H9 (cell line): Measurements from ENCODE around the gene ARHGEF5. TPM values are rescaled to one million over a fixed set of nuclear protein-coding genes. Genes with fewer than 3 reads are reported as not detected.

Experiments used
- DNase-seq: peaks from one replicate; pipeline ENCODE4 v3.0.0-alpha.2; 2017
- H2AFZ ChIP-seq: one replicate; pipeline ENCODE4 v1.6.1; 2013; ENCODE audit warnings: mild to moderate bottlenecking, low read length, control low read depth, moderate library complexity
- H2AK5ac ChIP-seq: 2 replicates; pipeline ENCODE4 v1.6.1; 2013; ENCODE audit warnings: low read length, control low read depth, mixed read lengths; ENCODE audit not compliant: insufficient read length
- H2BK120ac ChIP-seq: one replicate; pipeline ENCODE4 v1.6.1; 2013; ENCODE audit warnings: low read depth, mild to moderate bottlenecking, low read length, control low read depth, inconsistent platforms; ENCODE audit not compliant: poor library complexity, severe bottlenecking
- H2BK12ac ChIP-seq: 2 replicates; pipeline ENCODE4 v1.6.1; 2013; ENCODE audit warnings: low read length, control low read depth, mixed read lengths, low read depth; ENCODE audit not compliant: insufficient read length
- H2BK15ac ChIP-seq: 2 replicates; pipeline ENCODE4 v1.6.1; 2013; ENCODE audit warnings: low read depth, low read length, control low read depth
- H2BK20ac ChIP-seq: one replicate; pipeline ENCODE4 v1.6.1; 2013; ENCODE audit warnings: low read depth, mild to moderate bottlenecking, low read length, control low read depth, inconsistent platforms; ENCODE audit not compliant: poor library complexity, severe bottlenecking
- H2BK5ac ChIP-seq: 2 replicates; pipeline ENCODE4 v1.6.1; 2013; ENCODE audit warnings: low read length, control low read depth, mixed read lengths; ENCODE audit not compliant: insufficient read length
- H3K14ac ChIP-seq: 2 replicates; pipeline ENCODE4 v1.6.1; 2013; ENCODE audit warnings: low read length, control low read depth; ENCODE audit not compliant: insufficient read depth
- H3K18ac ChIP-seq: 2 replicates; pipeline ENCODE4 v1.6.1; 2013; ENCODE audit warnings: low read depth, mild to moderate bottlenecking, mixed read lengths, low read length, control low read depth; ENCODE audit not compliant: insufficient read length
- H3K23ac ChIP-seq: 2 replicates; pipeline ENCODE4 v1.6.1; 2013; ENCODE audit warnings: low read length, control low read depth, mixed read lengths, low read depth; ENCODE audit not compliant: insufficient read length
- H3K23me2 ChIP-seq: 2 replicates; pipeline ENCODE4 v1.6.1; 2013; ENCODE audit warnings: low read depth, mild to moderate bottlenecking, mixed read lengths, low read length, control low read depth; ENCODE audit not compliant: insufficient read length, poor library complexity, severe bottlenecking
- H3K27ac ChIP-seq: 2 replicates; pipeline ENCODE4 v1.5.1; 2013; ENCODE audit warnings: low read length, control low read depth, mixed read lengths, low read depth; ENCODE audit not compliant: insufficient read length
- H3K27me3 ChIP-seq: 2 replicates; pipeline ENCODE4 v1.6.1; 2013; ENCODE audit warnings: low read length, control low read depth, inconsistent platforms; ENCODE audit not compliant: insufficient read depth
- H3K4ac ChIP-seq: 2 replicates; pipeline ENCODE4 v1.6.1; 2013; ENCODE audit warnings: low read depth, mild to moderate bottlenecking, control low read depth, inconsistent platforms, low read length, moderate library complexity
- H3K4me1 ChIP-seq: 2 replicates; pipeline ENCODE4 v1.6.1; 2013; ENCODE audit warnings: low read length, control low read depth, inconsistent platforms; ENCODE audit not compliant: insufficient read depth
- H3K4me2 ChIP-seq: 2 replicates; pipeline ENCODE4 v1.6.1; 2013; ENCODE audit warnings: low read length, control low read depth, mixed read lengths; ENCODE audit not compliant: insufficient read length, insufficient read depth
- H3K56ac ChIP-seq: 2 replicates; pipeline ENCODE4 v1.6.1; 2013; ENCODE audit warnings: low read depth, mild to moderate bottlenecking, mixed read lengths, low read length, control low read depth; ENCODE audit not compliant: insufficient read length
- H3K79me1 ChIP-seq: 2 replicates; pipeline ENCODE4 v1.6.1; 2013; ENCODE audit warnings: low read depth, mild to moderate bottlenecking, moderate library complexity, low read length, control low read depth, inconsistent platforms; ENCODE audit not compliant: insufficient read depth, poor library complexity, severe bottlenecking
- H3K79me2 ChIP-seq: 2 replicates; pipeline ENCODE4 v1.6.1; 2013; ENCODE audit warnings: low read length, control low read depth, inconsistent platforms; ENCODE audit not compliant: insufficient read depth
- H3K9ac ChIP-seq: 2 replicates; pipeline ENCODE4 v1.6.1; 2013; ENCODE audit warnings: low read length, control low read depth, mixed read lengths; ENCODE audit not compliant: insufficient read length; ENCODE audit errors: extremely low read depth
- H3K9me3 ChIP-seq: one replicate; pipeline ENCODE4 v1.6.1; 2013; ENCODE audit warnings: low read depth, low read length, inconsistent platforms; ENCODE audit not compliant: control insufficient read depth
- H3T11ph ChIP-seq: one replicate; pipeline ENCODE4 v1.6.1; 2013; ENCODE audit warnings: mild to moderate bottlenecking, low read length, control low read depth, inconsistent platforms
- H4K20me1 ChIP-seq: one replicate; pipeline ENCODE4 v1.6.1; 2013; ENCODE audit not compliant: control insufficient read depth, insufficient read length, insufficient read depth
- H4K5ac ChIP-seq: 2 replicates; pipeline ENCODE4 v1.6.1; 2013; ENCODE audit warnings: low read depth, mild to moderate bottlenecking, mixed read lengths, low read length, control low read depth; ENCODE audit not compliant: insufficient read length
- H4K8ac ChIP-seq: replicated peaks from 2 replicates; pipeline ENCODE4 v1.6.1; 2013; ENCODE audit warnings: low read length, control low read depth, mixed read lengths, low read depth; ENCODE audit not compliant: insufficient read length
- H4K91ac ChIP-seq: 2 replicates; pipeline ENCODE4 v1.6.1; 2013; ENCODE audit warnings: low read depth, mild to moderate bottlenecking, moderate library complexity, mixed read lengths, low read length, control low read depth; ENCODE audit not compliant: insufficient read length
- H3K27ac Mint-ChIP-seq, 3 experiments: 2 replicates in 2 of 3; 3 replicates in 1 of 3; pipeline ENCODE4 v1.8.0; 2020 to 2021; ENCODE audit warnings: mixed read lengths in 3 of 3, mild to moderate bottlenecking in 1 of 3, moderate library complexity in 1 of 3
- H3K27me3 Mint-ChIP-seq: 2 replicates; pipeline ENCODE4 v1.8.0; 2021; ENCODE audit warnings: low read depth, mild to moderate bottlenecking, moderate library complexity, mixed read lengths
- H3K36me3 Mint-ChIP-seq, 3 experiments: 2 replicates in 2 of 3; 3 replicates in 1 of 3; pipeline ENCODE4 v1.8.0; 2020 to 2021; ENCODE audit warnings: low read depth in 3 of 3, mixed read lengths in 3 of 3; ENCODE audit not compliant: insufficient read depth in 1 of 3
- H3K4me1 Mint-ChIP-seq, 2 experiments: 2 replicates each; pipeline ENCODE4 v1.8.0; 2020; ENCODE audit warnings: mixed read lengths in 2 of 2
- H3K4me3 Mint-ChIP-seq, 2 experiments: 2 replicates in 1 of 2; 3 replicates in 1 of 2; pipeline ENCODE4 v1.8.0; 2020 to 2021; ENCODE audit warnings: mild to moderate bottlenecking in 2 of 2, mixed read lengths in 2 of 2, moderate library complexity in 1 of 2
- H3K9me3 Mint-ChIP-seq, 2 experiments: 2 replicates in 1 of 2; 3 replicates in 1 of 2; pipeline ENCODE4 v1.8.0; 2020; ENCODE audit warnings: mild to moderate bottlenecking in 2 of 2, mixed read lengths in 2 of 2, moderate library complexity in 1 of 2
- CTCF ChIP-seq: fragments of 200-600 bp; sonication (generic); conservative IDR thresholded peaks from 3 replicates; pipeline ENCODE4 v1.8.0; 2021; ENCODE audit warnings: antibody characterized with exemption, mild to moderate bottlenecking
- WGBS: extraction: QIAGEN DNeasy Blood & Tissue Kit; methylation state at CpG from one replicate; pipeline ENCODE4 v1.1.7; 2013; ENCODE audit warnings: missing lambda C conversion rate, low lambda C conversion rate, mixed read lengths; ENCODE audit not compliant: insufficient read length; ENCODE audit errors: extremely low coverage; 5-methylcytosine and 5-hydroxymethylcytosine counted together
- total RNA-seq: library from RNA; stranded (reverse); gene quantifications from 2 replicates; pipeline ENCODE4 v1.2.1, GENCODE V29; 2021

The ARHGEF5 gene
- total RNA-seq, 1 experiment from 2014 or later: 33.9 TPM

GRCh38 chr7:144398291-144398690 lies 43.1 kb downstream of the ARHGEF5 start:
- no CpG with 5 or more reads among the region's 9 CpGs for WGBS
- Histone ChIP-seq H3K23ac (no peak overlapping the region), H2AK5ac (no peak overlapping the region), H4K8ac (no peak overlapping the region), H3T11ph (no peak overlapping the region), H2BK120ac (no peak overlapping the region), H3K9me3 (no peaks in the 10 kb centered on the region), H2BK15ac (no peak overlapping the region), H3K4ac (no peak overlapping the region), H2BK20ac (no peak overlapping the region), H4K20me1 (no peaks in the 10 kb centered on the region), H3K56ac (no peak overlapping the region), H3K4me2 (no peak overlapping the region), H3K27me3 (no peaks in the 10 kb centered on the region), H3K18ac (no peak overlapping the region), H3K23me2 (no peaks in the 10 kb centered on the region), H2AFZ (no peak overlapping the region), H4K5ac (no peak overlapping the region), H3K4me1 (no peaks in the 10 kb centered on the region), H3K9ac (no peak overlapping the region), H3K27ac (no peak overlapping the region), H2BK5ac (no peak overlapping the region), H3K79me1 (no peaks in the 10 kb centered on the region), H3K79me2 (no peaks in the 10 kb centered on the region), H4K91ac (no peak overlapping the region), H3K14ac (no peak overlapping the region), H2BK12ac (no peak overlapping the region)
- peaks cover 5% of the 10 kb centered on the region in 2 experiments; a peak in 3 of 4 replicates for H3K4me1 Mint-ChIP-seq
- TF ChIP-seq CTCF: no peak
- no peak for DNase-seq
- H3K4me3 Mint-ChIP-seq: no peak overlapping the region
- H3K27ac Mint-ChIP-seq: no peak overlapping the region
- no peaks in the 10 kb centered on the region for H3K36me3 Mint-ChIP-seq
- no peaks in the 10 kb centered on the region; a peak in 1 of 5 replicates for H3K9me3 Mint-ChIP-seq
- H3K27me3 Mint-ChIP-seq: peaks cover 1% of the 10 kb centered on the region
